ENCODE data around the gene MTG2.

Gene MTG2

GRCh38 chr20:62238569-62239277 is 55.9 kb downstream of the MTG2 start:
- peak overlapping the region; percentile 71 for H2BK15ac ChIP-seq (ENCODE audit: low read depth, poor library complexity, severe bottlenecking)
- peak overlapping the region; percentile 64 to 91 for H3K18ac ChIP-seq (ENCODE audit: low read depth in 1 of 2, low read length in 2 of 2)
- 2% methylated on average over 27 of the region's 70 CpGs for WGBS
- H3K4me1 ChIP-seq (ENCODE audit: control insufficient read depth, insufficient read depth, low read depth, low read length) = peaks cover 14% of the 10 kb centered on the region
- peaks cover 11% of the 10 kb centered on the region for H3K79me1 ChIP-seq (replicated peaks; ENCODE audit: low read length, poor library complexity, severe bottlenecking)
- peak overlapping the region; percentile 69 for H3K4me2 ChIP-seq (ENCODE audit: low read length, poor library complexity, severe bottlenecking)
- no peak overlapping the region for H2AK5ac ChIP-seq (ENCODE audit: low read length, severe bottlenecking)
- no peak overlapping the region for H2BK5ac ChIP-seq (ENCODE audit: low read depth, low read length, poor library complexity, severe bottlenecking)
- DNase-seq = peak; percentile 21
- H2BK12ac ChIP-seq (ENCODE audit: low read length in 2 of 2) = peak overlapping the region in 1 of 2 experiments; percentile 10
- H3K9me3 ChIP-seq (ENCODE audit: control insufficient read depth, low read length) = peaks cover 5% of the 10 kb centered on the region
- H2BK120ac ChIP-seq (ENCODE audit: low read depth, low read length) = peak overlapping the region; percentile 65
- peaks cover 12 to 26% of the 10 kb centered on the region in 2 experiments for H3K36me3 ChIP-seq (ENCODE audit: control insufficient read depth in 1 of 2, insufficient read depth in 2 of 2, low read depth in 1 of 2, low read length in 2 of 2)
- peak overlapping the region; percentile 16 for H3K27ac ChIP-seq (ENCODE audit: low read length, poor library complexity, severe bottlenecking)
- H4K8ac ChIP-seq (ENCODE audit: low read length) = peak overlapping the region; percentile 80
- peak overlapping the region; percentile 84 to 93 for H3K4me3 ChIP-seq (ENCODE audit: insufficient read depth in 1 of 2, low read depth in 1 of 2, low read length in 2 of 2)
- peaks cover 14 to 20% of the 10 kb centered on the region in 2 experiments for H3K27me3 ChIP-seq (ENCODE audit: control insufficient read depth in 1 of 2, insufficient read depth in 1 of 2, low read length in 2 of 2)
- peak overlapping the region; percentile 8 for H2AFZ ChIP-seq (ENCODE audit: low read depth, low read length)
- peak overlapping the region; percentile 88 for H3K9ac ChIP-seq (ENCODE audit: low read length)
- no peak overlapping the region for H4K91ac ChIP-seq (ENCODE audit: low read length)
- H3K4ac ChIP-seq (ENCODE audit: low read depth in 1 of 2, low read length in 2 of 2) = peak overlapping the region in 1 of 2 experiments; percentile 68
- peak overlapping the region in 1 of 2 experiments; percentile 34 for H3K23ac ChIP-seq (ENCODE audit: low read length in 2 of 2)
- H3K14ac ChIP-seq (ENCODE audit: low read length in 2 of 2) = peak overlapping the region in 1 of 2 experiments; percentile 85

- no peak overlapping the region for H4K8ac ChIP-seq (ENCODE audit: low read length)
- no peak overlapping the region for H3K14ac ChIP-seq (ENCODE audit: low read length in 2 of 2)
- no peak overlapping the region for H3K18ac ChIP-seq (ENCODE audit: low read depth in 1 of 2, low read length in 2 of 2)
- H2BK120ac ChIP-seq (ENCODE audit: low read depth, low read length) = no peak overlapping the region
- peak overlapping the region; percentile 88 for H3K9ac ChIP-seq (ENCODE audit: low read length)
- peak overlapping the region; percentile 69 for H3K4me2 ChIP-seq (ENCODE audit: low read length, poor library complexity, severe bottlenecking)
- H3K4me3 ChIP-seq (ENCODE audit: insufficient read depth in 1 of 2, low read depth in 1 of 2, low read length in 2 of 2) = peak overlapping the region; percentile 47 to 93
- no peak overlapping the region for H2AK5ac ChIP-seq (ENCODE audit: low read length, severe bottlenecking)
- H3K9me3 ChIP-seq (ENCODE audit: control insufficient read depth, low read length) = no peaks in the 10 kb centered on the region
- H3K23ac ChIP-seq (ENCODE audit: low read length in 2 of 2) = no peak overlapping the region
- peaks cover 13% of the 10 kb centered on the region for H3K79me1 ChIP-seq (replicated peaks; ENCODE audit: low read length, poor library complexity, severe bottlenecking)
- no peak overlapping the region for H2AFZ ChIP-seq (ENCODE audit: low read depth, low read length)
- H2BK12ac ChIP-seq (ENCODE audit: low read length in 2 of 2) = no peak overlapping the region
- WGBS = 69% methylated on average over 23 of the region's 23 CpGs
- no peak overlapping the region for H2BK5ac ChIP-seq (ENCODE audit: low read depth, low read length, poor library complexity, severe bottlenecking)
- H3K27ac ChIP-seq (ENCODE audit: low read length, poor library complexity, severe bottlenecking) = no peak overlapping the region
- peaks cover 16% of the 10 kb centered on the region for H3K4me1 ChIP-seq (ENCODE audit: control insufficient read depth, insufficient read depth, low read depth, low read length)
- H3K4ac ChIP-seq (ENCODE audit: low read depth in 1 of 2, low read length in 2 of 2) = no peak overlapping the region
- H3K36me3 ChIP-seq (ENCODE audit: control insufficient read depth in 1 of 2, insufficient read depth in 2 of 2, low read depth in 1 of 2, low read length in 2 of 2) = peaks cover 12 to 32% of the 10 kb centered on the region in 2 experiments
- peaks cover 13% of the 10 kb centered on the region in 2 experiments for H3K27me3 ChIP-seq (ENCODE audit: control insufficient read depth in 1 of 2, insufficient read depth in 1 of 2, low read length in 2 of 2)
- DNase-seq = no peak
- no peak overlapping the region for H2BK15ac ChIP-seq (ENCODE audit: low read depth, poor library complexity, severe bottlenecking)
- H4K91ac ChIP-seq (ENCODE audit: low read length) = no peak overlapping the region
Observed at GRCh38 chr20:62239278-62239879, 56.6 kb downstream of the MTG2 start.

GRCh38 chr20:62240020-62240685 is 57.3 kb downstream of the MTG2 start:
- H3K4me2 ChIP-seq (ENCODE audit: low read length, poor library complexity, severe bottlenecking) = no peak overlapping the region
- no peak overlapping the region for H2BK12ac ChIP-seq (ENCODE audit: low read length in 2 of 2)
- H4K91ac ChIP-seq (ENCODE audit: low read length) = no peak overlapping the region
- no peak overlapping the region for H3K9ac ChIP-seq (ENCODE audit: low read length)
- DNase-seq = no peak
- peak overlapping the region in 1 of 2 experiments; percentile 93 for H3K4me3 ChIP-seq (ENCODE audit: insufficient read depth in 1 of 2, low read depth in 1 of 2, low read length in 2 of 2)
- no peak overlapping the region for H2AFZ ChIP-seq (ENCODE audit: low read depth, low read length)
- no peak overlapping the region for H4K8ac ChIP-seq (ENCODE audit: low read length)
- no peak overlapping the region for H2BK120ac ChIP-seq (ENCODE audit: low read depth, low read length)
- H3K23ac ChIP-seq (ENCODE audit: low read length in 2 of 2) = no peak overlapping the region
- no peak overlapping the region for H2BK5ac ChIP-seq (ENCODE audit: low read depth, low read length, poor library complexity, severe bottlenecking)
- no peak overlapping the region for H3K18ac ChIP-seq (ENCODE audit: low read depth in 1 of 2, low read length in 2 of 2)
- peaks cover 17% of the 10 kb centered on the region for H3K79me1 ChIP-seq (replicated peaks; ENCODE audit: low read length, poor library complexity, severe bottlenecking)
- H3K27me3 ChIP-seq (ENCODE audit: control insufficient read depth in 1 of 2, insufficient read depth in 1 of 2, low read length in 2 of 2) = peaks cover 7 to 8% of the 10 kb centered on the region in 2 experiments
- WGBS = 100% methylated on average over 11 of the region's 13 CpGs
- H3K14ac ChIP-seq (ENCODE audit: low read length in 2 of 2) = no peak overlapping the region
- no peak overlapping the region for H2AK5ac ChIP-seq (ENCODE audit: low read length, severe bottlenecking)
- H2BK15ac ChIP-seq (ENCODE audit: low read depth, poor library complexity, severe bottlenecking) = no peak overlapping the region
- H3K9me3 ChIP-seq (ENCODE audit: control insufficient read depth, low read length) = no peaks in the 10 kb centered on the region
- H3K36me3 ChIP-seq (ENCODE audit: control insufficient read depth in 1 of 2, insufficient read depth in 2 of 2, low read depth in 1 of 2, low read length in 2 of 2) = peaks cover 16 to 39% of the 10 kb centered on the region in 2 experiments
- H3K4me1 ChIP-seq (ENCODE audit: control insufficient read depth, insufficient read depth, low read depth, low read length) = peaks cover 16% of the 10 kb centered on the region
- no peak overlapping the region for H3K4ac ChIP-seq (ENCODE audit: low read depth in 1 of 2, low read length in 2 of 2)
- no peak overlapping the region for H3K27ac ChIP-seq (ENCODE audit: low read length, poor library complexity, severe bottlenecking)

- H2BK120ac ChIP-seq (ENCODE audit: low read depth, low read length) = no peak overlapping the region
- no peak overlapping the region for H2AK5ac ChIP-seq (ENCODE audit: low read length, severe bottlenecking)
- H3K27ac ChIP-seq (ENCODE audit: low read length, poor library complexity, severe bottlenecking) = no peak overlapping the region
- H3K14ac ChIP-seq (ENCODE audit: low read length in 2 of 2) = no peak overlapping the region
- DNase-seq = no peak
- no peak overlapping the region for H2AFZ ChIP-seq (ENCODE audit: low read depth, low read length)
- no peak overlapping the region for H2BK15ac ChIP-seq (ENCODE audit: low read depth, poor library complexity, severe bottlenecking)
- H3K9me3 ChIP-seq (ENCODE audit: control insufficient read depth, low read length) = no peaks in the 10 kb centered on the region
- H3K4me1 ChIP-seq (ENCODE audit: control insufficient read depth, insufficient read depth, low read depth, low read length) = peaks cover 18% of the 10 kb centered on the region
- H3K18ac ChIP-seq (ENCODE audit: low read depth in 1 of 2, low read length in 2 of 2) = no peak overlapping the region
- no peak overlapping the region for H3K4ac ChIP-seq (ENCODE audit: low read depth in 1 of 2, low read length in 2 of 2)
- no peak overlapping the region for H3K9ac ChIP-seq (ENCODE audit: low read length)
- H2BK12ac ChIP-seq (ENCODE audit: low read length in 2 of 2) = no peak overlapping the region
- no peak overlapping the region for H2BK5ac ChIP-seq (ENCODE audit: low read depth, low read length, poor library complexity, severe bottlenecking)
- 95% methylated on average over 9 of the region's 10 CpGs for WGBS
- no peak overlapping the region for H4K8ac ChIP-seq (ENCODE audit: low read length)
- peak overlapping the region in 1 of 2 experiments; percentile 9 for H3K23ac ChIP-seq (ENCODE audit: low read length in 2 of 2)
- no peak overlapping the region for H4K91ac ChIP-seq (ENCODE audit: low read length)
- H3K27me3 ChIP-seq (ENCODE audit: control insufficient read depth in 1 of 2, insufficient read depth in 1 of 2, low read length in 2 of 2) = peaks cover 1 to 2% of the 10 kb centered on the region in 2 experiments
- H3K4me3 ChIP-seq (ENCODE audit: insufficient read depth in 1 of 2, low read depth in 1 of 2, low read length in 2 of 2) = no peak overlapping the region
- H3K36me3 ChIP-seq (ENCODE audit: control insufficient read depth in 1 of 2, insufficient read depth in 2 of 2, low read depth in 1 of 2, low read length in 2 of 2) = peaks cover 16 to 52% of the 10 kb centered on the region in 2 experiments
- H3K79me1 ChIP-seq (replicated peaks; ENCODE audit: low read length, poor library complexity, severe bottlenecking) = peaks cover 27% of the 10 kb centered on the region
- H3K4me2 ChIP-seq (ENCODE audit: low read length, poor library complexity, severe bottlenecking) = no peak overlapping the region
Observed at GRCh38 chr20:62241506-62241905, 58.7 kb downstream of the MTG2 start.
